ENCODE measurements around the gene MSMP. TPM values are rescaled to one million over a fixed set of nuclear protein-coding genes. Genes with fewer than 3 reads are reported as not detected.

MSMP gene
- total RNA-seq, 1 donor from 2014 or later = not detected

GRCh38 chr9:35753466-35753865 lies 610 bp downstream of the MSMP start:
- DNase-seq (ENCODE audit: extremely low spot score in 2 of 2) = no peak
- TF ChIP-seq POLR2A (IDR thresholded peaks at IDR 0.05) (no peak), POLR2AphosphoS5 (IDR thresholded peaks at IDR 0.05; ENCODE audit: insufficient read depth in 1 of 2, low read depth in 1 of 2) (no peak), CTCF (IDR thresholded peaks at IDR 0.05) (no peak)
- no peaks in the 10 kb centered on the region for H3K9me3 ChIP-seq
- no peaks in the 10 kb centered on the region for H3K27me3 ChIP-seq
- intact Hi-C loops (cut with DNase I) = loop anchor here (10.0 kb wide), 1 partner anchor 1441 kb away; no protein-coding TSS in a partner anchor
- peaks cover 0 to 40% of the 10 kb centered on the region in 2 donors for H3K36me3 ChIP-seq
- peaks cover 35% of the 10 kb centered on the region for H3K4me1 ChIP-seq
- no peak overlapping the region for H3K27ac ChIP-seq
- H3K4me3 ChIP-seq = no peak overlapping the region

GRCh38 chr9:35750256-35750531 lies 3.9 kb downstream of the MSMP start:
- no peak for DNase-seq (ENCODE audit: extremely low spot score in 2 of 2)
- Histone ChIP-seq H3K27me3 (no peaks in the 10 kb centered on the region), H3K36me3 (peaks cover 0 to 40% of the 10 kb centered on the region in 2 donors), H3K4me1 (peaks cover 43% of the 10 kb centered on the region), H3K27ac (peak overlapping the region; percentile 91), H3K9me3 (no peaks in the 10 kb centered on the region), H3K4me3 (peak overlapping the region; percentile 92 to 93)
- TF ChIP-seq POLR2AphosphoS5 (IDR thresholded peaks at IDR 0.05; ENCODE audit: insufficient read depth in 1 of 2, low read depth in 1 of 2) (no peak), POLR2A (IDR thresholded peaks at IDR 0.05) (no peak), CTCF (IDR thresholded peaks at IDR 0.05) (no peak)
- intact Hi-C loops (cut with DNase I) = loop anchor here (10.0 kb wide), 1 partner anchor 1445 kb away; no protein-coding TSS in a partner anchor

GRCh38 chr9:35749515-35750255 lies 4.4 kb downstream of the MSMP start:
- Histone ChIP-seq H3K36me3 (peaks cover 0 to 41% of the 10 kb centered on the region in 2 donors), H3K27me3 (no peaks in the 10 kb centered on the region), H3K4me1 (peaks cover 46% of the 10 kb centered on the region), H3K9me3 (no peaks in the 10 kb centered on the region), H3K27ac (peak overlapping the region; percentile 91), H3K4me3 (peak overlapping the region; percentile 92 to 93)
- TF ChIP-seq CTCF (IDR thresholded peaks at IDR 0.05) (no peak), POLR2AphosphoS5 (IDR thresholded peaks at IDR 0.05; ENCODE audit: insufficient read depth in 1 of 2, low read depth in 1 of 2) (peak in 1 of 2 donors; percentile 1), POLR2A (IDR thresholded peaks at IDR 0.05) (no peak)
- DNase-seq (ENCODE audit: extremely low spot score in 2 of 2) = no peak
- intact Hi-C loops (cut with DNase I) = loop anchor here (10.0 kb wide), 1 partner anchor 1445 kb away; no protein-coding TSS in a partner anchor

- Histone ChIP-seq H3K27ac (peak within 1 kb of the TSS; percentile 91), H3K27me3 (no peaks in the 10 kb centered on the region), H3K36me3 (peaks cover 0 to 43% of the 10 kb centered on the region in 2 donors), H3K4me3 (peak within 1 kb of the TSS; percentile 92 to 93), H3K9me3 (no peaks in the 10 kb centered on the region), H3K4me1 (peaks cover 50% of the 10 kb centered on the region)
- DNase-seq (ENCODE audit: extremely low spot score in 2 of 2) = no peak
- no peak for TF ChIP-seq CTCF (IDR thresholded peaks at IDR 0.05)
- peak; percentile 36 to 81 for TF ChIP-seq POLR2AphosphoS5 (IDR thresholded peaks at IDR 0.05; ENCODE audit: insufficient read depth in 1 of 2, low read depth in 1 of 2)
- TF ChIP-seq POLR2A (IDR thresholded peaks at IDR 0.05) = peak in 1 of 2 donors; percentile 39
- intact Hi-C loops (cut with DNase I) = no loop called here
Measured at GRCh38 chr9:35748858-35749514, 5.1 kb downstream of the MSMP start, which contains the start of the genes GBA2 and RGP1. Gene GBA2 (minus strand): TSS chr9:35749228. CDS start chr9:35748704, 524 bp downstream. Gene RGP1 (plus strand): TSS chr9:35749287. CDS start chr9:35749756, 469 bp downstream.

Measured in vagina (tissue), 2 donors.